Activated CD8-positive, alpha-beta memory T cell treated with anti-CD3 and anti-CD28 coated beads, Interleukin-2, amount 50 U/mL, for 24 hours (primary cell): Measurements from ENCODE around the gene ESRP2.

Experiments used
- DNase-seq: peaks from one replicate; pipeline ENCODE4 v3.0.0-alpha.2; 2020; ENCODE audit errors: extremely low read depth

ESRP2 gene

GRCh38 chr16:68263559-68264127 lies 27.7 kb upstream of the ESRP2 start:
- no peak for DNase-seq

DNA sequence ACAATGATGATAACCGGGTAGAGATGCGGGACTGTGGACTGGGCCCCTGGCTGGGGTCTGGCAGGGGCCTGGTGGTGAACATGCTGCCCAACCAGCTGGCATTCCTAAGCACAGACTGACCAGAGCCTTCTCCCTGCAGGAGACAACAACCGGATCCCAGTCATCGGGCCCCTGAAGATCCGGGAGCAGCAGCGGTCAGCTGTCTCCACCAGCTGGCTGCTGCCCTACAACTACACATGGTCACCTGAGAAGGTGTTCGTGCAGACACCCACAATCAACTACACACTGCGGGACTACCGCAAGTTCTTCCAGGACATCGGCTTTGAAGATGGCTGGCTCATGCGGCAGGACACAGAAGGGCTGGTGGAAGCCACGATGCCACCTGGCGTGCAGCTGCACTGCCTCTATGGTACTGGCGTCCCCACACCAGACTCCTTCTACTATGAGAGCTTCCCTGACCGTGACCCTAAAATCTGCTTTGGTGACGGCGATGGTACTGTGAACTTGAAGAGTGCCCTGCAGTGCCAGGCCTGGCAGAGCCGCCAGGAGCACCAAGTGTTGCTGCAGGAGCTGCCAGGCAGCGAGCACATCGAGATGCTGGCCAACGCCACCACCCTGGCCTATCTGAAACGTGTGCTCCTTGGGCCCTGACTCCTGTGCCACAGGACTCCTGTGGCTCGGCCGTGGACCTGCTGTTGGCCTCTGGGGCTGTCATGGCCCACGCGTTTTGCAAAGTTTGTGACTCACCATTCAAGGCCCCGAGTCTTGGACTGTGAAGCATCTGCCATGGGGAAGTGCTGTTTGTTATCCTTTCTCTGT lies 23.3 kb upstream of the ESRP2 start:
- DNase-seq: no peak

- DNase-seq: no peak
Observed at GRCh38 chr16:68257906-68258800, 22.2 kb upstream of the ESRP2 start.

DNA sequence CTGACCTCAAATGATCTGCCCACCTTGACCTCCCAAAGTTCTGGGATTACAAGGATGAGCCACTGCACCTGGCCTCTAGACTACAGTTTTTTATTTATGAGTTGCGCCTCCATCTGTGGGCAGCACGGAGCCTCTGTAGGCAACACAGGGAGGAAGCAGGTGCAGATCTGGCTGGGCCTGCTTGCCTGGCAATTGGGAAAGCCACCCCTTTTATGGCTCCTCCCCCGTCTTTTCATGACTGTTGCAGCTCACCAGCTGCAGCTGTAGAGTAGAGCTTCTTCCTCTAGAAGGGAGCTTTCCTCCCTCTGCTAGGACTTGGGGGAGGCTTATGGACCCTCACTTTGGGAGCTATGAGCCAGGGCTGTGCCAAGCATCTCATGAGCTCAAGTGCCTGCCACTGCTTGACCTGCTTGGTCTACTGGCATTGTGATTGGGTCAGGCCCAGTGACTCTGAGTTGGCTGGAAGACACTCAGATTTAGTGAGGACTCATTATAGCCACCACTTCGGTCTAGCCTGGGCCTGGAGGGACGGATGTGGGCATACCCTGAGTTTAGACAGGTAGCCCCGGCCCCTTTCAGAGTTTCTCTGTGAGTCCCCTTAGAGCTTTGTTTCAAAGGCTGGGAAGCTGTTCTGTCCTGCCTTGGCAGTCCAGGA lies 21.5 kb upstream of the ESRP2 start:
- DNase-seq: no peak

DNA sequence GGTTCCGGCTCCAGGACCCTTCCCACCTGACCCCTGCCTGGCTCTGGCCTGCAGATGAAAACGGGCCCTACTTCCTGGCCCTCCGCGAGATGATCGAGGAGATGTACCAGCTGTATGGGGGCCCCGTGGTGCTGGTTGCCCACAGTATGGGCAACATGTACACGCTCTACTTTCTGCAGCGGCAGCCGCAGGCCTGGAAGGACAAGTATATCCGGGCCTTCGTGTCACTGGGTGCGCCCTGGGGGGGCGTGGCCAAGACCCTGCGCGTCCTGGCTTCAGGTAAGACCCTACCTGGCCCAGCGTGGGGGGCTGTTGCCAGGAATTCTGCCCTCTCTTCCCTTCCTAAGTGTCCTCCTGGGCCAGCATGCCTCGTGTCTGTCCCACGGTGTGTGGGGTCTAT lies 19.8 kb upstream of the ESRP2 start:
- DNase-seq: no peak

- no peak for DNase-seq
Observed at GRCh38 chr16:68253721-68254120, 17.8 kb upstream of the ESRP2 start.

DNA sequence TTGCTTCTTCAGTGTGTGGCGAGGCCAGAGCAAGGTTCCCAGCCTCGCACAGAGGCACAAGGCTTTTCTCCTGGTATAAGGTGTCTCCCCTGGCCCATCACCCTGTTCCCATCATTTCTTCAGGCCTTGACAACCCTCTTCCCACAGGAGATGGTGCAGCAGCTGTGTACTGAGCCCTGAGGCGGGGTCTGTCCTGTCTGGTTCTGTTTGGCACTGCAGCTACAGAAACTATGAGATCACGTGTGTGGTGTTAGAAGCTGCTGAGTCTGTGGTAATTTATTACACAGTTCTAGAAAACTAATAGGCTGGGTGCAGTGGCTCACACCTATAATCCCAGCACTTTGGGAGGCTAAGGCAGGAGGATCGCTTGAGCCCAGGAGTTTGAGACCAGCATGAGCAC lies 16.5 kb upstream of the ESRP2 start:
- DNase-seq: no peak

DNA sequence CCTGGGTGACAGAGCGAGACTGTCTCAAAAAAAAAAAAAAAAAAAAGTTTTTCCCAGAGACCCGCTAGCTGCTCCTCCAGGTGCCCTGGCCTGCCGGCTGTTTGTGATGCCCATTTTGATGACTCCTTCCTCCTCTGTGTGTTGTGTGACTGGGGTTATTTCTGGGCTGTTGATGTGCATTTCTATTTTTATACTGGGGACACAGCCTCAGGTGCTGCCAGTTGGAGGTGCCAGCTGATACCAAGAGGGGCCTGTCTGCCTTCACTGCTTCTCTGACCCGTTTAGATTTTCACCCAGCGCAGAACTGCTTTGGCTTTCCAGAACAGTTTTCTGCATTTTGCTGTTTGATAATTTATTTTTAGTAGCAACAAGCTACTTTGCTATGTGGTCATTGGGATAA lies 15.9 kb upstream of the ESRP2 start:
- DNase-seq: no peak

DNA sequence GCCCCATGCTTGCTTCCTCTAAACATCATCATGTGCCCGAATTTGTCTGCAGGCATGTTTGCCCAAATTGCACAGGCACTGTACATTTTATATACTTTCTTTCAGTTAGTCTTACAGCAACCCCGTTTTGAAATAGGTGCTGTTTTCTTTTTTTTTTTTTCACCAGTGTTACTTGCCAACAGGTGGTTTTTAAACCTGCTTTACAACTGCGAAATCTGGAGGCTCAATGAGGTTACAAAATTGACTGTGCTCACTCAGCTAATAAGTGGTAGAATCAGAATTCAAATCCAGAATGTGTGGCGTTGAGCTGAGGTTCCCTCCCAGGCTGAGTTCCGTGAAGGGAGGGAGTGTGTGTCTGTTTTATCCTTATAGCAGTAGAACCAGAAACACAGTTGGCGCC lies 15.0 kb upstream of the ESRP2 start:
- no peak for DNase-seq

DNA sequence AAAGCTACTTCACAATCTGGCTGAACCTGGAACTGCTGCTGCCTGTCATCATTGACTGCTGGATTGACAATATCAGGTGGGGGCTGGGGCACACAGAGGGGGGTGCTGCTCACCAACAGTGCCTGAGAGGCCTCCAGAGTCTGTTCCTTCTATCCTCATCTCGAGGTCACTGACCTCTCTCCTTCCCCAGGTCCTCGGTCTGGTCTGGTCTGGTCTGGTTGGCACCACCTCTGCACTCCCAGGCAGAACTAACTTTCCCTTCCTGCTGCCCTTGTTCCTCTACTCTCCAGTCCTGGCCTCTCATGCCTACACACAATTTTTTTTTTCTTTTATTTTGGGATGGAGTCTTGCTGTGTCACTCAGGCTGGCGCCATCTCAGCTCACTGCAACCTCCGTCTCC lies 13.4 kb upstream of the ESRP2 start:
- DNase-seq: no peak

- DNase-seq: no peak
Observed at GRCh38 chr16:68247932-68248331, 12.0 kb upstream of the ESRP2 start.

DNA sequence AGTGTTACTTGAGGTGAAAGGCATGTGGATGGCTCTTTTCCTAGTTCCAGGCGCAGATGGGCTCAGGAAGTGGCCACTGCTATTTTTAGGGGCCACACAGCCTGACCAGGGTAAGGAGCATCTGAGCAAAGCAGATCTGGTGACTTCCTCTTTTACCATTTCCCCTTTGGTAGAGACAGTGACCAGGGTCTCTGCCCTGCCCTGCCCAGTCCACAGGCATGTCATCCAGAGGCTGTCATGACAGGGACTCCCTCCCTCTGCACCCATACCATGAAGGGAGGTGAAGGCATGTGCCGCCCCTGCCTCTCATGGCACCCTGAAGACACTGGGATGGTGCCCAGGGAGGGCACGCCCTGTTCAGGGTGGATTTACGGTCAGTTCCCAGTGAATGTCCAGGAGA lies 11.5 kb upstream of the ESRP2 start:
- no peak for DNase-seq

GRCh38 chr16:68246666-68247065 lies 10.7 kb upstream of the ESRP2 start:
- no peak for DNase-seq

GRCh38 chr16:68246121-68246520 lies 10.2 kb upstream of the ESRP2 start:
- no peak for DNase-seq

DNA sequence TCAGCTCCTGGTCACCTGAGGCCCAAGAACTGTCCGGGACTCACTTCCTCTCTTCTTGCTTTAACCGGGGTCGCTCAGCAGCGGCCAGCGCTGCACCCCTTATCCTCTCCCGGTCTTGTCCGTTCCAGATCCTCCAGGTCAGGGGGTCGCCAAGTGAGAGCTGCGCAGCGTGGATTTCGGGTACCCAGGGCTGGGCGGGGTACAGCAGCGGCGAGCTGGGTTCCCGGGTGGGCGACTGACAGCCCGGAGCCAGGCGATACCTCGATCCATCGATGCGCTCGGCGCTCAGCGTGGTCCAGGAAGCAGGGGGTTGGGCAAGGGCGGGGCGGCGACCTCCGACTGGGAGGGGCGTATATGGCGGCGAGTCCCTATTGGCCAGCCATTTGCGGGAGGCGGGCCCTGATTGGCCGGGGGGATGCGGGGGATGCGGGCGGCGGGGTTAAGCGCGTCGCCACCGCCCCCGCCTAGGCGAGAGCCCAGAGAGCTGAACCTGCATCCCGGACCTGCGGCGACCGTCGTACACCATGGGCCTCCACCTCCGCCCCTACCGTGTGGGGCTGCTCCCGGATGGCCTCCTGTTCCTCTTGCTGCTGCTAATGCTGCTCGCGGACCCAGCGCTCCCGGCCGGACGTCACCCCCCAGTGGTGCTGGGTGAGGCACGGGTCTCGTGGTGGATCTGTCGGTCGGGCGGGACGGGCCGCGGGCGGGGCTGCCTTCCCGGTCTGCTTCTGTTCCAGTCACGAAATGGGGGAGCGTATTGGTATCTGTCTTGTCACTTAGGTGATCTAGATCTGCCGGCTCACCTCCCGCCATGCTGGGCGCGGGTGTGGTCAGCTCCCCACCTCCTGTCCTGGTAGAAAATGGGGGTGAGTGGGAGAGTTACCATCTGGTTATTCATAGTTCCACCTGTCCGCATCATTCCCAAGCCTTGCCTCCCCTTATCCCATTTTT lies 9.3 kb upstream of the ESRP2 start, which contains the start of gene PLA2G15:
TSS of gene PLA2G15 (plus strand) at position 471 of the 951 bp plus-strand sequence. CDS start at position 525, 54 bp downstream.
- peak; percentile 90 for DNase-seq

DNA sequence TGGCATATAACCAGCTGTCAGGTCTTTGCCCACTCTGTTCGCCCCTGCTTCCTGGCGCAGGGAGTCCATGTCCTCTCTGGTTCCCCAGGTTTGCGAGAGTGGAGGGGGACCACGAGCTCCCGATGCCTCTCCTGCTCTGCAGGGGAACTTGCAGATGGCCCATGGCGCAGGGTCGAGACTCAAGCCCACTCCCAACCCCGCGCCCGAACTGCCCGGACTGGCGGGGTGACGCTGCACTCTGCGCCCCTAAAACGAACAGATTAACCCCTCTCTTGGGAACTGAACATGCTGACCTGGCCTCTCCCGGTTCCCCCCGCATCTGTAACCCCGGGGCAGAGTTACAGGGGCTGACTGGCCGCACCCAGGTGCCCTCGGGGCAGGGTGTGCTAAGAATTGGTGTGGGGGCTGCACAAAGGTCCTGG lies 8.6 kb upstream of the ESRP2 start:
- DNase-seq: no peak

DNA sequence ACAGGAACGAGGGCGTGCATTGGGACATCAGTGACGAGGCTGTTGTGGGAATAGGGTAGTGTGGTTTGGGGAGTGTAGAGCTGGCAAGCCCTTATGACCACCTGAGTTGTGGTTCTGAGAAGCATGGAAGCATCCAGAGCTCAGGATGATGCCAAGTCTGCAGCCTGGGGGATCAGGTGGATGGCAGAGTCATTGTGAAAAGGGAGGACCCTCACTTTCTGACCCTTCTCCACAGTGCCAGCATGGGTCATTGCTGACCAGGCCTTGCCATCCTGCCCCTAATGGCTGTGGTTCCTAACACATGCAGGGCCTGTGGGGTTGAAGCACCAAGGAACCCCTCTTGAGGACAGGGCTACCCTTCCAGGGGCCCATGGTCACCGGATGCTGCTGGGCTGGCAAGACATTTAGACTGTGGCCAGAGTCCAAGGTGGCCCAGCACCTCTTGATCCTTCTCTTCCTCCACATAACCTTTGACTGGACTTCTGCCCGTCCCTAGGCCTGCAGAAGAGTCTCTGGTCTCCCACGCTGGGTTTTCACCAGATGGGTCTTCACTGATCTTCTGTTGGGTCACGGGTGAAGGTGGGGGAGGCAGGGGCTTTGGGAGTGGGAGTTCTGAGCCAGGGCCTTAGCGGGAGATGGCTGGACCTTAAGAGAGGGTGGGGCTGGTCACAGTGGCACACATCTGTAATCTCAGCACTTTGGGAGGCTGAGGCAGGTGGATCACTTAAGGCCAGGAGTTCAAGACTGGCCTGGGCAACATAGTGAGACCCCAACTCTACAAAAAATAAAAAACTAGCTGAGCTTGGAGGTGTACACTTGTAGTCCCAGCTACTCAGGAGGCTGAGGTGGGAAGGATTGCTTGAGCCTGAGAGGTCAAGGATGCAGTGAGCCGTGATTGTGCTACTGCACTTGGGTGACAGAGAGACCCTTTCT lies 7.3 kb upstream of the ESRP2 start:
- DNase-seq: no peak

- no peak for DNase-seq
Observed at GRCh38 chr16:68242085-68242484, 6.2 kb upstream of the ESRP2 start.

GRCh38 chr16:68238029-68238345 lies 2.1 kb upstream of the ESRP2 start:
- DNase-seq: no peak
